K562 (cell line): ENCODE results near the gene EZH1. TPM values are rescaled to one million over a fixed set of nuclear protein-coding genes. Genes with fewer than 3 reads are reported as not detected.

ENCODE experiments used
- ARHGAP35 ChIP-seq: fragments of 450-650 bp; IDR thresholded peaks from 2 replicates; pipeline ENCODE4 v1.6.1; 2018; ENCODE audit not compliant: partially characterized antibody
- ATF4 ChIP-seq: fragments of 450-650 bp; formaldehyde crosslinking; IDR thresholded peaks from 2 replicates; pipeline ENCODE4 v1.4.0; 2022; ENCODE audit warnings: mild to moderate bottlenecking, moderate library complexity
- CTCF ChIP-seq, 3 experiments: IDR thresholded peaks in 2 of 3; conservative IDR thresholded peaks in 1 of 3; 2 replicates each; pipeline ENCODE4 v1.5.1; 2011 to 2012; ENCODE audit warnings: low read length in 3 of 3, mild to moderate bottlenecking in 3 of 3, control low read depth in 2 of 3, improper control_type of control experiment in 1 of 3, inconsistent platforms in 1 of 3, low read depth in 1 of 3, mixed read lengths in 1 of 3, moderate library complexity in 1 of 3; ENCODE audit not compliant: insufficient read depth in 2 of 3
- CXXC5 ChIP-seq: fragments of 250-450 bp; sonication (Bioruptor Pico); IDR thresholded peaks from 2 replicates; pipeline ENCODE4 v1.8.0; 2022; ENCODE audit warnings: inconsistent platforms, mild to moderate bottlenecking, moderate library complexity
- EP300 ChIP-seq: IDR thresholded peaks from 2 replicates; pipeline ENCODE4 v1.6.1; 2012; ENCODE audit warnings: low read length, improper control_type of control experiment
- GABPA ChIP-seq: fragments of 200-800 bp; sonication (Bioruptor generic); conservative IDR thresholded peaks from 2 replicates; pipeline ENCODE4 v1.6.1; 2016; ENCODE audit warnings: low read depth, missing genetic modification characterization, missing compliant biosample characterization
- ID3 ChIP-seq, 2 experiments: fragments of 250-450 bp in 1 of 2; fragments of 450-650 bp in 1 of 2; sonication (Bioruptor Pico) in 1 of 2; IDR thresholded peaks; 2 replicates each; pipeline versions ENCODE4 v1.6.1 to v1.8.0; 2016 to 2021; ENCODE audit warnings: mild to moderate bottlenecking in 2 of 2, moderate library complexity in 2 of 2, missing compliant biosample characterization in 1 of 2, missing genetic modification characterization in 1 of 2
- MAFG ChIP-seq: fragments of 450-650 bp; conservative IDR thresholded peaks from 2 replicates; pipeline ENCODE4 v1.6.1; 2016; ENCODE audit warnings: missing genetic modification characterization, missing compliant biosample characterization
- MTA3 ChIP-seq: fragments of 450-650 bp; formaldehyde crosslinking; IDR thresholded peaks from 2 replicates; pipeline ENCODE4 v1.6.1; 2017; ENCODE audit warnings: mild to moderate bottlenecking, borderline replicate concordance
- NCOA1 ChIP-seq: fragments of 450-650 bp; IDR thresholded peaks from 2 replicates; pipeline ENCODE4 v1.6.1; 2016; ENCODE audit warnings: low read depth
- POLR2B ChIP-seq: fragments of 450-650 bp; IDR thresholded peaks from 2 replicates; pipeline ENCODE4 v1.6.1; 2018; ENCODE audit warnings: low read depth; ENCODE audit not compliant: partially characterized antibody
- SETDB1 ChIP-seq: IDR thresholded peaks from one replicate; pipeline ENCODE4 v1.6.1; 2012; ENCODE audit warnings: low read length, control low read depth, inconsistent platforms
- TFAM ChIP-seq: fragments of 250-450 bp; sonication (Bioruptor Pico); conservative IDR thresholded peaks from 2 replicates; pipeline ENCODE4 v1.5.0; 2021; ENCODE audit warnings: mild to moderate bottlenecking, moderate library complexity
- TRIM24 ChIP-seq, 2 experiments: fragments of 450-650 bp; IDR thresholded peaks; 2 replicates each; pipeline ENCODE4 v1.6.1; 2016
- ZNF282 ChIP-seq: sonication (generic); formaldehyde crosslinking; IDR thresholded peaks from 2 replicates; pipeline ENCODE4 v1.8.1; 2023; ENCODE audit warnings: missing genetic modification reagents
- ZNF431 ChIP-seq: sonication (generic); formaldehyde crosslinking; IDR thresholded peaks from 2 replicates; pipeline ENCODE4 v1.8.0; 2022; ENCODE audit warnings: mild to moderate bottlenecking, missing genetic modification reagents
- ZNF695 ChIP-seq: fragments of 450-650 bp; formaldehyde crosslinking; IDR thresholded peaks from 2 replicates; pipeline ENCODE4 v1.4.0; 2020; ENCODE audit warnings: mild to moderate bottlenecking, moderate library complexity
- polyA plus RNA-seq, 8 experiments: library from polyadenylated mRNA; depleted of rRNA in 4 of 8; stranded (reverse) in 5 of 8; unstranded in 3 of 8; fragments of >200 nt; fragmentation: Nextera tagmentation in 2 of 8; fragmentation: Illumina TruSeq in 1 of 8; extraction: Ambion mirVana in 2 of 8; extraction: Trizol in 1 of 8; gene quantifications; 2 replicates each; pipeline versions ENCODE4 v1.2.1 to v1.2.3, GENCODE V29; 2011 to 2014; ENCODE audit warnings: inconsistent platforms in 1 of 8, missing spikeins in 1 of 8
- total RNA-seq, 7 experiments: library from RNA; depleted of rRNA in 6 of 7; stranded (reverse); fragments of >200 nt in 6 of 7; fragmentation: Illumina TruSeq in 2 of 7; extraction: Trizol in 2 of 7; gene quantifications; 2 replicates each; pipeline versions ENCODE4 v1.2.1 to v1.2.3, GENCODE V29; 2011 to 2021; ENCODE audit warnings: low replicate concordance in 1 of 7
- TF ChIP-seq, protein P1 (sequence below): fragments of 450-650 bp; IDR thresholded peaks from 2 replicates; pipeline ENCODE4 v1.6.1; 2016; ENCODE audit warnings: mild to moderate bottlenecking
- TF ChIP-seq, protein P2 (sequence below): fragments of 250-450 bp; sonication (Bioruptor Pico); IDR thresholded peaks from 2 replicates; pipeline ENCODE4 v1.5.0; 2021; ENCODE audit warnings: mild to moderate bottlenecking, borderline replicate concordance

Gene EZH1
- total and polyA plus RNA-seq, 9 of the 15 experiments (the other 6 are each of a cell fraction or from before 2014, with no cell fraction given): 8.6 to 40.8 (median 22.9) TPM

- TF ChIP-seq ZNF431 (CRISPR knock-in tag) (no peak), ARHGAP35 (no peak), CXXC5 (CRISPR knock-in tag) (peak; percentile 69), CTCF (IDR thresholded peaks at IDR 0.05 in 2 of 3, conservative IDR thresholded peaks at IDR 0.05 in 1 of 3; ENCODE audit: insufficient read depth in 2 of 3, low read depth in 1 of 3, low read length in 3 of 3) (no peak), POLR2B (peak; percentile 67), ATF4 (CRISPR knock-in tag) (no peak), MTA3 (no peak; the same call in 1 of the 2 replicates), ZNF282 (no peak), ZNF695 (no peak), GABPA (tag) (0 out of 2 replicates have a peak, but pooled peaks have one; percentile 28), ID3 (CRISPR knock-in tag; IDR thresholded peaks at IDR 0.05) (no peak), ID3 (tag; IDR thresholded peaks at IDR 0.05) (no peak), NCOA1 (0 out of 2 replicates have a peak, but pooled peaks have one; percentile 34), TFAM (no peak), EP300 (no peak), MAFG (tag) (peak; percentile 76), TRIM24 (IDR thresholded peaks at IDR 0.05) (no peak), SETDB1 (no peak)
- TF ChIP-seq, protein P1, sequence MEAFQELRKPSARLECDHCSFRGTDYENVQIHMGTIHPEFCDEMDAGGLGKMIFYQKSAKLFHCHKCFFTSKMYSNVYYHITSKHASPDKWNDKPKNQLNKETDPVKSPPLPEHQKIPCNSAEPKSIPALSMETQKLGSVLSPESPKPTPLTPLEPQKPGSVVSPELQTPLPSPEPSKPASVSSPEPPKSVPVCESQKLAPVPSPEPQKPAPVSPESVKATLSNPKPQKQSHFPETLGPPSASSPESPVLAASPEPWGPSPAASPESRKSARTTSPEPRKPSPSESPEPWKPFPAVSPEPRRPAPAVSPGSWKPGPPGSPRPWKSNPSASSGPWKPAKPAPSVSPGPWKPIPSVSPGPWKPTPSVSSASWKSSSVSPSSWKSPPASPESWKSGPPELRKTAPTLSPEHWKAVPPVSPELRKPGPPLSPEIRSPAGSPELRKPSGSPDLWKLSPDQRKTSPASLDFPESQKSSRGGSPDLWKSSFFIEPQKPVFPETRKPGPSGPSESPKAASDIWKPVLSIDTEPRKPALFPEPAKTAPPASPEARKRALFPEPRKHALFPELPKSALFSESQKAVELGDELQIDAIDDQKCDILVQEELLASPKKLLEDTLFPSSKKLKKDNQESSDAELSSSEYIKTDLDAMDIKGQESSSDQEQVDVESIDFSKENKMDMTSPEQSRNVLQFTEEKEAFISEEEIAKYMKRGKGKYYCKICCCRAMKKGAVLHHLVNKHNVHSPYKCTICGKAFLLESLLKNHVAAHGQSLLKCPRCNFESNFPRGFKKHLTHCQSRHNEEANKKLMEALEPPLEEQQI: no peak
- TF ChIP-seq, protein P2, sequence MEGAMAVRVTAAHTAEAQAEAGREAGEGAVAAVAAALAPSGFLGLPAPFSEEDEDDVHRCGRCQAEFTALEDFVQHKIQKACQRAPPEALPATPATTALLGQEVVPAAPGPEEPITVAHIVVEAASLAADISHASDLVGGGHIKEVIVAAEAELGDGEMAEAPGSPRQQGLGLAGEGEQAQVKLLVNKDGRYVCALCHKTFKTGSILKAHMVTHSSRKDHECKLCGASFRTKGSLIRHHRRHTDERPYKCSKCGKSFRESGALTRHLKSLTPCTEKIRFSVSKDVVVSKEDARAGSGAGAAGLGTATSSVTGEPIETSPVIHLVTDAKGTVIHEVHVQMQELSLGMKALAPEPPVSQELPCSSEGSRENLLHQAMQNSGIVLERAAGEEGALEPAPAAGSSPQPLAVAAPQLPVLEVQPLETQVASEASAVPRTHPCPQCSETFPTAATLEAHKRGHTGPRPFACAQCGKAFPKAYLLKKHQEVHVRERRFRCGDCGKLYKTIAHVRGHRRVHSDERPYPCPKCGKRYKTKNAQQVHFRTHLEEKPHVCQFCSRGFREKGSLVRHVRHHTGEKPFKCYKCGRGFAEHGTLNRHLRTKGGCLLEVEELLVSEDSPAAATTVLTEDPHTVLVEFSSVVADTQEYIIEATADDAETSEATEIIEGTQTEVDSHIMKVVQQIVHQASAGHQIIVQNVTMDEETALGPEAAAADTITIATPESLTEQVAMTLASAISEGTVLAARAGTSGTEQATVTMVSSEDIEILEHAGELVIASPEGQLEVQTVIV (CRISPR knock-in tag): no peak
These were observed 66.7 kb downstream of the EZH1 start (continued) for GRCh38 chr17:42677921-42678781.
